C4-2B (cell line): ENCODE results near the gene PRKCQ.

Source experiments
- ZFX ChIP-seq: fragments of 450-650 bp; IDR thresholded peaks from 2 replicates; pipeline ENCODE4 v1.6.1; 2017
- TF ChIP-seq, protein P1 (sequence below): fragments of 450-650 bp; conservative IDR thresholded peaks from 2 replicates; pipeline ENCODE4 v1.5.1; 2017; ENCODE audit warnings: mild to moderate bottlenecking

DNA sequence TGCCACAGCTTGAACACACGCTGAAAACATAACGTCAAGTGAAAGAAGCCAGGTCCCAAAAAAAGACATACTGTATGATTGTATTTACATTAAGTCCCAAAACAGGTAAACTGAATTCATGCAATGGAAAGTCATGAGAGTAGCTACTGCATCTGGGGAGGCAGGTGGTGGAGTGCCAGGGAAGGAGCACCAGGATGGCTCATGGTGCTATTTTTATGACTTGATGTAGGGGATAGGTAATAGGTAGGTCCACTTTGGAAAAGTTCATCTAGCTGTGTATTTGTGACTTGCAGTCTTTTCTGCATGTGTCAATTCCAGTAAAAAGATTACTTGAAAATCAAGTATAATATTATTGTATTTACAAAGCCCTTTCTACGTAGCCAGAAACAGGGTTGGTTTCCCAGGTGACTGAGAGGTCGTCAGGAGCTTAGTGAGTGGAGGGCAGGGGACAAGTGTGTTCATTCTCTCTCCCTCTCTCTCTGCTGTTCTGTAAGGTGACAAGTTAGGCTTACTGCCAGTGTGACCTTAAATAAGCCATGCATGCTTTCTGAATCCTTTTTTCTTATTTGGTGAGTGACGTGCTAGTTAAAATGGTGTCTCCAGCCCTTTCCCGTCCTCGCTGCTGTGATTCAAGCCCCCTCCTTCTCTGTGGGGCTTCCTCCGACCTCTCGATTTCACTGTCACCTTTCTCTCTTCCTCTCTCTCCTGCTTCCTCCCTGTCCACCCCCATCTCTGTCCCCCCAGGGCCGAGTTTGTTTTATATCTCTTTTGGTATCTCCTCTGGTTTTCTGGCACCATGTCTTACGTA is 9.4 kb upstream of the PRKCQ start:
- TF ChIP-seq, protein P1, sequence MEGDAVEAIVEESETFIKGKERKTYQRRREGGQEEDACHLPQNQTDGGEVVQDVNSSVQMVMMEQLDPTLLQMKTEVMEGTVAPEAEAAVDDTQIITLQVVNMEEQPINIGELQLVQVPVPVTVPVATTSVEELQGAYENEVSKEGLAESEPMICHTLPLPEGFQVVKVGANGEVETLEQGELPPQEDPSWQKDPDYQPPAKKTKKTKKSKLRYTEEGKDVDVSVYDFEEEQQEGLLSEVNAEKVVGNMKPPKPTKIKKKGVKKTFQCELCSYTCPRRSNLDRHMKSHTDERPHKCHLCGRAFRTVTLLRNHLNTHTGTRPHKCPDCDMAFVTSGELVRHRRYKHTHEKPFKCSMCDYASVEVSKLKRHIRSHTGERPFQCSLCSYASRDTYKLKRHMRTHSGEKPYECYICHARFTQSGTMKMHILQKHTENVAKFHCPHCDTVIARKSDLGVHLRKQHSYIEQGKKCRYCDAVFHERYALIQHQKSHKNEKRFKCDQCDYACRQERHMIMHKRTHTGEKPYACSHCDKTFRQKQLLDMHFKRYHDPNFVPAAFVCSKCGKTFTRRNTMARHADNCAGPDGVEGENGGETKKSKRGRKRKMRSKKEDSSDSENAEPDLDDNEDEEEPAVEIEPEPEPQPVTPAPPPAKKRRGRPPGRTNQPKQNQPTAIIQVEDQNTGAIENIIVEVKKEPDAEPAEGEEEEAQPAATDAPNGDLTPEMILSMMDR, result no peak
- TF ChIP-seq ZFX, result no peak
